HEK293 (cell line): ENCODE results near the gene PNPLA3.
A peak's percentile ranks its signal among the peaks of the same experiment; 100 is the strongest.

Experiments
- CTCF ChIA-PET: fragments of 350-600 bp; formaldehyde crosslinking; extraction: SDS; loops from one replicate; lab custom pipeline; 2021; ENCODE audit warnings: antibody characterized with exemption; lab: Yijun Ruan, JAX
- POLR2A ChIA-PET: fragments of 300-600 bp; formaldehyde crosslinking; extraction: SDS; loops from one replicate; lab custom pipeline; 2020; ENCODE audit warnings: antibody characterized with exemption, inconsistent platforms; lab: Yijun Ruan, JAX
- H3K27ac ChIP-seq: fragments of 200-500 bp; sonication (Bioruptor generic); 2 replicates; pipeline ENCODE4 v1.5.1; 2014; ENCODE audit warnings: low read depth, low read length, control low read depth, inconsistent platforms; ENCODE audit errors: extremely low read depth
- H3K36me3 ChIP-seq, 2 experiments: fragments of 200-500 bp in 1 of 2; sonication (Bioruptor generic) in 1 of 2; 1 replicate in 1 of 2; 2 replicates in 1 of 2; pipeline ENCODE4 v1.5.1; 2014 to 2017; ENCODE audit warnings: inconsistent platforms in 2 of 2, low read length in 2 of 2; ENCODE audit not compliant: control insufficient read depth in 2 of 2, insufficient read depth in 1 of 2
- H3K4me1 ChIP-seq: fragments of 200-500 bp; sonication (Bioruptor generic); 2 replicates; pipeline ENCODE4 v1.5.1; 2014; ENCODE audit warnings: mild to moderate bottlenecking, low read length, inconsistent platforms; ENCODE audit not compliant: control insufficient read depth, insufficient read depth
- H3K4me3 ChIP-seq: 2 replicates; pipeline ENCODE4 v1.5.1; 2011; ENCODE audit warnings: low read depth, mild to moderate bottlenecking, control low read depth, low read length, moderate library complexity
- H3K9me3 ChIP-seq: fragments of 200-500 bp; sonication (Bioruptor generic); 2 replicates; pipeline ENCODE4 v1.5.1; 2014; ENCODE audit warnings: low read depth, low read length, inconsistent platforms; ENCODE audit not compliant: control insufficient read depth, insufficient read depth
- BCL11A ChIP-seq: fragments of 450-650 bp; formaldehyde crosslinking; IDR thresholded peaks from 2 replicates; pipeline ENCODE4 v1.5.1; 2016; ENCODE audit warnings: low read depth, missing biosample characterization, missing genetic modification characterization
- FEZF1 ChIP-seq: fragments of 450-650 bp; formaldehyde crosslinking; IDR thresholded peaks from 2 replicates; pipeline ENCODE4 v1.5.1; 2016; ENCODE audit warnings: missing biosample characterization, missing genetic modification characterization
- GLI4 ChIP-seq: fragments of 450-650 bp; formaldehyde crosslinking; IDR thresholded peaks from 2 replicates; pipeline ENCODE4 v1.5.1; 2016; ENCODE audit warnings: missing biosample characterization, missing genetic modification characterization
- IKZF3 ChIP-seq: fragments of 450-650 bp; IDR thresholded peaks from 2 replicates; pipeline ENCODE4 v1.5.0; 2018; ENCODE audit warnings: missing biosample characterization, mild to moderate bottlenecking, missing genetic modification characterization, moderate library complexity
- ZIC2 ChIP-seq: fragments of 450-650 bp; formaldehyde crosslinking; IDR thresholded peaks from 2 replicates; pipeline ENCODE4 v1.5.1; 2016; ENCODE audit warnings: missing biosample characterization, missing genetic modification characterization
- ZNF202 ChIP-seq: fragments of 450-650 bp; formaldehyde crosslinking; IDR thresholded peaks from 2 replicates; pipeline ENCODE4 v1.5.1; 2016; ENCODE audit warnings: missing biosample characterization, missing genetic modification characterization, borderline replicate concordance
- ZNF366 ChIP-seq: fragments of 450-650 bp; formaldehyde crosslinking; conservative IDR thresholded peaks from 2 replicates; pipeline ENCODE4 v1.5.1; 2016; ENCODE audit warnings: missing biosample characterization, missing genetic modification characterization
- ZNF391 ChIP-seq: fragments of 450-650 bp; formaldehyde crosslinking; IDR thresholded peaks from 2 replicates; pipeline ENCODE4 v1.5.1; 2016; ENCODE audit warnings: low read depth, missing biosample characterization, missing genetic modification characterization, borderline replicate concordance
- ZNF600 ChIP-seq: fragments of 450-650 bp; formaldehyde crosslinking; IDR thresholded peaks from 2 replicates; pipeline ENCODE4 v1.5.1; 2016; ENCODE audit warnings: missing biosample characterization, missing genetic modification characterization
- ZNF658 ChIP-seq: fragments of 450-650 bp; formaldehyde crosslinking; IDR thresholded peaks from 2 replicates; pipeline ENCODE4; 2016; ENCODE audit warnings: missing biosample characterization, missing genetic modification characterization
- ZNF692 ChIP-seq: fragments of 450-650 bp; formaldehyde crosslinking; IDR thresholded peaks from 2 replicates; pipeline ENCODE4 v1.5.1; 2016; ENCODE audit warnings: missing biosample characterization, missing genetic modification characterization
- ZNF785 ChIP-seq: fragments of 450-650 bp; formaldehyde crosslinking; IDR thresholded peaks from 2 replicates; pipeline ENCODE4 v1.5.1; 2016; ENCODE audit warnings: missing biosample characterization, missing genetic modification characterization
- ZNF830 ChIP-seq: fragments of 450-650 bp; IDR thresholded peaks from 2 replicates; pipeline ENCODE4 v1.5.0; 2018; ENCODE audit warnings: missing biosample characterization, missing genetic modification characterization, low read depth, mild to moderate bottlenecking, moderate library complexity
- TF ChIP-seq, protein P1 (sequence below): fragments of 450-650 bp; formaldehyde crosslinking; IDR thresholded peaks from 2 replicates; pipeline ENCODE4 v1.5.1; 2016; ENCODE audit warnings: missing biosample characterization, missing genetic modification characterization
- TF ChIP-seq, protein P2 (sequence below): fragments of 450-650 bp; IDR thresholded peaks from 2 replicates; pipeline ENCODE4 v1.5.1; 2018; ENCODE audit warnings: missing biosample characterization, mild to moderate bottlenecking, missing genetic modification characterization
- TF ChIP-seq, protein P3 (sequence below): fragments of 450-650 bp; formaldehyde crosslinking; optimal IDR thresholded peaks from 2 replicates; pipeline ENCODE3; 2016; ENCODE audit warnings: missing biosample characterization, mild to moderate bottlenecking, missing genetic modification characterization
- TF ChIP-seq, protein P4 (sequence below): fragments of 450-650 bp; formaldehyde crosslinking; IDR thresholded peaks from 2 replicates; pipeline ENCODE4 v1.5.1; 2016; ENCODE audit warnings: missing biosample characterization, missing genetic modification characterization
- TF ChIP-seq, protein P5 (sequence below): fragments of 450-650 bp; formaldehyde crosslinking; IDR thresholded peaks from 2 replicates; pipeline ENCODE4 v1.5.1; 2016; ENCODE audit warnings: missing biosample characterization, missing genetic modification characterization

The PNPLA3 gene

GRCh38 chr22:43974028-43974545 lies 50.5 kb downstream of the PNPLA3 start (continued):
- TF ChIP-seq, protein P1, sequence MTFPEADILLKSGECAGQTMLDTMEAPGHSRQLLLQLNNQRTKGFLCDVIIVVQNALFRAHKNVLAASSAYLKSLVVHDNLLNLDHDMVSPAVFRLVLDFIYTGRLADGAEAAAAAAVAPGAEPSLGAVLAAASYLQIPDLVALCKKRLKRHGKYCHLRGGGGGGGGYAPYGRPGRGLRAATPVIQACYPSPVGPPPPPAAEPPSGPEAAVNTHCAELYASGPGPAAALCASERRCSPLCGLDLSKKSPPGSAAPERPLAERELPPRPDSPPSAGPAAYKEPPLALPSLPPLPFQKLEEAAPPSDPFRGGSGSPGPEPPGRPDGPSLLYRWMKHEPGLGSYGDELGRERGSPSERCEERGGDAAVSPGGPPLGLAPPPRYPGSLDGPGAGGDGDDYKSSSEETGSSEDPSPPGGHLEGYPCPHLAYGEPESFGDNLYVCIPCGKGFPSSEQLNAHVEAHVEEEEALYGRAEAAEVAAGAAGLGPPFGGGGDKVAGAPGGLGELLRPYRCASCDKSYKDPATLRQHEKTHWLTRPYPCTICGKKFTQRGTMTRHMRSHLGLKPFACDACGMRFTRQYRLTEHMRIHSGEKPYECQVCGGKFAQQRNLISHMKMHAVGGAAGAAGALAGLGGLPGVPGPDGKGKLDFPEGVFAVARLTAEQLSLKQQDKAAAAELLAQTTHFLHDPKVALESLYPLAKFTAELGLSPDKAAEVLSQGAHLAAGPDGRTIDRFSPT (tag by site-specific recombination): no peak
- TF ChIP-seq, all 188 proteins: peak for 0

GRCh38 chr22:43975041-43975440 lies 51.4 kb downstream of the PNPLA3 start:
- Histone ChIP-seq H3K9me3 (no peaks in the 10 kb centered on the region), H3K27ac (no peak overlapping the region), H3K4me3 (no peak overlapping the region), H3K4me1 (no peaks in the 10 kb centered on the region), H3K36me3 (peaks cover 48 to 95% of the 10 kb centered on the region in 2 experiments)
- CTCF ChIA-PET: interaction anchor here (0.5 to 1.7 kb wide), 2 partner anchors 18 to 239 kb away, joined by 3 to 5 read pairs; no protein-coding TSS in a partner anchor
- POLR2A ChIA-PET: interaction anchor here (0.6 kb wide), 1 partner anchor 69 kb away, joined by 4 read pairs; no protein-coding TSS in a partner anchor
- TF ChIP-seq ZIC2 (tag by site-specific recombination) (peak; percentile 37; the same call in 1 of the 2 replicates), IKZF3 (no peak)
- TF ChIP-seq, protein P2, sequence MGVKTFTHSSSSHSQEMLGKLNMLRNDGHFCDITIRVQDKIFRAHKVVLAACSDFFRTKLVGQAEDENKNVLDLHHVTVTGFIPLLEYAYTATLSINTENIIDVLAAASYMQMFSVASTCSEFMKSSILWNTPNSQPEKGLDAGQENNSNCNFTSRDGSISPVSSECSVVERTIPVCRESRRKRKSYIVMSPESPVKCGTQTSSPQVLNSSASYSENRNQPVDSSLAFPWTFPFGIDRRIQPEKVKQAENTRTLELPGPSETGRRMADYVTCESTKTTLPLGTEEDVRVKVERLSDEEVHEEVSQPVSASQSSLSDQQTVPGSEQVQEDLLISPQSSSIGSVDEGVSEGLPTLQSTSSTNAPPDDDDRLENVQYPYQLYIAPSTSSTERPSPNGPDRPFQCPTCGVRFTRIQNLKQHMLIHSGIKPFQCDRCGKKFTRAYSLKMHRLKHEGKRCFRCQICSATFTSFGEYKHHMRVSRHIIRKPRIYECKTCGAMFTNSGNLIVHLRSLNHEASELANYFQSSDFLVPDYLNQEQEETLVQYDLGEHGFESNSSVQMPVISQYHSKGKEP (tag by site-specific recombination): no peak

- POLR2A ChIA-PET: interaction anchor here (0.5 to 0.6 kb wide), 2 partner anchors 30 to 93 kb away, joined by 3 read pairs; no protein-coding TSS in a partner anchor
- H3K36me3 ChIP-seq: peaks cover 55 to 95% of the 10 kb centered on the region in 2 experiments
- TF ChIP-seq FEZF1 (tag by site-specific recombination) (no peak), IKZF3 (no peak), ZNF658 (no peak), ZNF692 (no peak), GLI4 (tag by site-specific recombination) (no peak), ZNF785 (tag by site-specific recombination) (no peak), ZNF830 (tag by site-specific recombination) (no peak), ZNF202 (tag by site-specific recombination) (no peak), BCL11A (tag by site-specific recombination) (no peak), ZNF391 (tag by site-specific recombination) (no peak), ZNF366 (tag by site-specific recombination) (no peak), ZNF600 (no peak)
- TF ChIP-seq, protein P3, sequence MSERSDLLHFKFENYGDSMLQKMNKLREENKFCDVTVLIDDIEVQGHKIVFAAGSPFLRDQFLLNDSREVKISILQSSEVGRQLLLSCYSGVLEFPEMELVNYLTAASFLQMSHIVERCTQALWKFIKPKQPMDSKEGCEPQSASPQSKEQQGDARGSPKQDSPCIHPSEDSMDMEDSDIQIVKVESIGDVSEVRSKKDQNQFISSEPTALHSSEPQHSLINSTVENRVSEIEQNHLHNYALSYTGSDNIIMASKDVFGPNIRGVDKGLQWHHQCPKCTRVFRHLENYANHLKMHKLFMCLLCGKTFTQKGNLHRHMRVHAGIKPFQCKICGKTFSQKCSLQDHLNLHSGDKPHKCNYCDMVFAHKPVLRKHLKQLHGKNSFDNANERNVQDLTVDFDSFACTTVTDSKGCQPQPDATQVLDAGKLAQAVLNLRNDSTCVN (tag by site-specific recombination): no peak
- TF ChIP-seq, protein P4, sequence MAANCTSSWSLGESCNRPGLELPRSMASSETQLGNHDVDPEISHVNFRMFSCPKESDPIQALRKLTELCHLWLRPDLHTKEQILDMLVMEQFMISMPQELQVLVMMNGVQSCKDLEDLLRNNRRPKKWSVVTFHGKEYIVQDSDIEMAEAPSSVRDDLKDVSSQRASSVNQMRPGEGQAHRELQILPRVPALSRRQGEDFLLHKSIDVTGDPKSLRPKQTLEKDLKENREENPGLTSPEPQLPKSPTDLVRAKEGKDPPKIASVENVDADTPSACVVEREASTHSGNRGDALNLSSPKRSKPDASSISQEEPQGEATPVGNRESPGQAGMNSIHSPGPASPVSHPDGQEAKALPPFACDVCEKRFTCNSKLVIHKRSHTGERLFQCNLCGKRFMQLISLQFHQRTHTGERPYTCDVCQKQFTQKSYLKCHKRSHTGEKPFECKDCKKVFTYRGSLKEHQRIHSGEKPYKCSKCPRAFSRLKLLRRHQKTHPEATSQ (tag by site-specific recombination): no peak
- TF ChIP-seq, protein P5, sequence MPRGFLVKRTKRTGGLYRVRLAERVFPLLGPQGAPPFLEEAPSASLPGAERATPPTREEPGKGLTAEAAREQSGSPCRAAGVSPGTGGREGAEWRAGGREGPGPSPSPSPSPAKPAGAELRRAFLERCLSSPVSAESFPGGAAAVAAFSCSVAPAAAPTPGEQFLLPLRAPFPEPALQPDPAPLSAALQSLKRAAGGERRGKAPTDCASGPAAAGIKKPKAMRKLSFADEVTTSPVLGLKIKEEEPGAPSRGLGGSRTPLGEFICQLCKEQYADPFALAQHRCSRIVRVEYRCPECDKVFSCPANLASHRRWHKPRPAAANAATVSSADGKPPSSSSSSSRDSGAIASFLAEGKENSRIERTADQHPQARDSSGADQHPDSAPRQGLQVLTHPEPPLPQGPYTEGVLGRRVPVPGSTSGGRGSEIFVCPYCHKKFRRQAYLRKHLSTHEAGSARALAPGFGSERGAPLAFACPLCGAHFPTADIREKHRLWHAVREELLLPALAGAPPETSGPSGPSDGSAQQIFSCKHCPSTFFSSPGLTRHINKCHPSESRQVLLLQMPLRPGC: no peak
These were observed 53.5 kb downstream of the PNPLA3 start for GRCh38 chr22:43976861-43977795.

More at GRCh38 chr22:43976861-43977795, 53.5 kb downstream of the PNPLA3 start:
- CTCF ChIA-PET: interaction anchor here (0.5 to 1.5 kb wide), 7 partner anchors 10 to 180 kb away, joined by 3 to 5 read pairs (median 3); no protein-coding TSS in a partner anchor
- H3K9me3 ChIP-seq: no peaks in the 10 kb centered on the region
- H3K4me1 ChIP-seq: no peaks in the 10 kb centered on the region
- no peak overlapping the region for H3K4me3 ChIP-seq
- H3K27ac ChIP-seq: no peak overlapping the region
